ENCODE measurements around the gene TNFRSF17.
A peak's percentile ranks its signal among the peaks of the same experiment; 100 is the strongest.
"Not testable (repeated sequence)": the region's sequence is repeated elsewhere in the genome, so short reads cannot be mapped to it uniquely, and the experiment has no call there.

TNFRSF17 gene

DNA sequence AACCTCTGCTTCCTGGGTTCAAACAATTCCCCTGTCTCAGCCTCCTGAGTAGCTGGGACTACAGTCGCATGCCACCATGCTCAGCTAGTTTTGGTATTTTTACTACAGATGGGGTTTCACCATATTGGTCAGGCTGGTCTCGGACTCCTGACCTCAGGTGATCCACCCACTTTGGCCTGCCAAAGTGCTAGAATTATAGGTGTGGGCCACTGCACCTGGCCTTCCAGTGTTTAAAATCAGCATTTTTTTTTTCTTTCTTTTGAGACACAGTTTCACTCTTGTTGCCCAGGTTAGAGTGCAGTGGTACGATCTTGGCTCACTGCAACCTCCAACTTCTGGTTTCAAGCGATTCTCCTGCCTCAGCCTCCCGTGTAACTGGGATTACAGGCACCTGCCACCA is 5.3 kb downstream of the TNFRSF17 start:
- not testable (repeated sequence) for DNase-seq, ATAC-seq

DNA sequence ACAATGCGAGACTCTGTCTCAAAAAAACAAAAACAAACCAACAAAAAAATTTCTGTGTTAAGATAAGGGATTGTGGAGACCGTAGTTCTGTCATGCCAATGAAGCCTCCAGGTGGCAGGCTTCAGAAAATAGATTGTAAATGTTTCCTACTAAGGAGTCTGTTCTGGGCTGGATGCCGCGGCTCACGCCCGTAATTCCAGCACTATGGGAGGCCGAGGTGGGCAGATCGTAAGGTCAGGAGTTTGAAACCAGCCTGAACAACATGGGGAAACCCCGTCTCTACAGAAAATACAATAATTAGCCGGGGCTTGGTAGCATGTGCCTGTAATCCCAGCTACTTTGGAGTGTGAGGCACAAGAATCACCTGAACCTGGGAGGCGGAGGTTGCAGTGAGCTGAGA is 7.1 kb downstream of the TNFRSF17 start:
- ATAC-seq (no peak), DNase-seq (no peak)

DNA sequence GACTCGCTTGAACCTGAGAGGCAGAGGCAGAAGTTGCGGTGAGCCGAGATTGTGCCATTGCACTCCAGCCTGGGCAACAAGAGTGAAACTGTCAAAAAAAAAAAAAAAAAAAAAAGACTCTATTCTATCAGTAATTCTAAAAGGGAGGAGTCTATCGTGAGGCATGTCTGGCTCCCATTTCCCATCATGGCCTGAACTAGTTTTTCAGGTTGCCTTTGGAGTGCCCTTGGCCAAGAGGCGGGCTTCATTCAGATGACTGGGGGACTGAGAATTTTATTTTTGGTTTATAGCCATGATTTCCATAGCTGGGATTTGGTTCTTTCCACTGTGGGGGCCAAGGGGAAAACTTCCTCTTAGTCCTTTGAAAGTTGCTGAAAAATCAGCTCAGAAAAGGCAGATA is 8.1 kb downstream of the TNFRSF17 start:
- no peak for ATAC-seq
- no peak for DNase-seq

DNA sequence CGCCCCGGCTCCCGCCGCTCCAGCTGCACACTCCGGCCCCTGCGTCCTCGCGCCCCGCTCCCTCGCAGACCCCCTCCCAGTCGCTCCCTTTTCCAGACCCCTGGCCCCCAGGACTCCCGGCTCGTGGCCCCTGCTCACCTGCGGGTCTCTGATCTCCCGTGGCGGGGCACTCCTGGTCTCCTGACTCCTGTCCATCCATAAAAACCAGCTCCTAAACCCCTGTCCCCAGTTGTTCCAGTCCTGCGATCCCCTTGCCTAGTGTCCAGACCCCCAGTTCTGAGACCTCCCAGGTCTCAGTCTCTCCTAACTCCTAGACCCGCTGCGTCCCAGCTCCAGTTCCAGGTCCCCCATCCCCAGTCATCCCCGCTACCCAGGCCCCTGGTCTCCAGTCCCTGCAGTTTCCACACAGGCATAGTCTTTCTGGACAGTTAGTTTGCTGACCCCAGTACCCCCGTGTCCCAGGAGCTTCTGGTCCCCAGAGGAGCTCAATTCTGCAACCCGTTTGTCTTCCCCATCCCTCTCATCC is 11.9 kb downstream of the TNFRSF17 start:
- ATAC-seq (no peak), DNase-seq (peak; percentile 17)

DNA sequence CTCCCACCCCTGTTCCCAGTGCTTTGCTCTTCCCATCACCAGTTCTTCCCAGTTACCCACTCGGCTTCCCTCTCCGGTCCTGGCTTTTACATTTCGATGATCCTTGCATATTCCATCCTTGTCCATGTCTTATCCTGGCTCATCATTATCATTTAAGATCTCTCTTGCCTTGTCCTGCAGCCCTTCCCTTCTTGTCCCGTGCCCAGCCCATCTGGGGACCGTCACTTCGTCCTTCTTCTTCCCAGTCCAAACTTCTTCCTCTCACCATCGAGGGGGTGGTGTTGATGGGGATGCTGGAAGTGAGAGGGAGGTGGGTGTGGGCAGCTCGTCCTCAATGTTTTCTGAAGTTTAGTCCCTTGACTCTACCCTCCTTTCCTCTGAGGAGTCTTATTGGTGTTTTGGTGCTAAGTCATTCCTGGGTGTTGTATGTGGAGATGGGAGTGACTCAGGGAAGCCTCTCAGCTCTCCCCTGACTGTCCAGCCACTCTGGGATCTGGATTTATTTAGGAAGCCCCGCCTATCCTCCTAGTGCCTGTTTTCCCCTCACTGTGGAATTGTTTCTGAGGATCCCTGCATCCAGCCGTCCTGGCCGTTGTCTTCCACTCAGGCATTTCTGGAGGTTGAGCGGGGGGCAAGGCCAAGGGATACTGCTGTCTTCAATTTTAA is 12.5 kb downstream of the TNFRSF17 start:
- no peak for DNase-seq
- no peak for ATAC-seq

DNA sequence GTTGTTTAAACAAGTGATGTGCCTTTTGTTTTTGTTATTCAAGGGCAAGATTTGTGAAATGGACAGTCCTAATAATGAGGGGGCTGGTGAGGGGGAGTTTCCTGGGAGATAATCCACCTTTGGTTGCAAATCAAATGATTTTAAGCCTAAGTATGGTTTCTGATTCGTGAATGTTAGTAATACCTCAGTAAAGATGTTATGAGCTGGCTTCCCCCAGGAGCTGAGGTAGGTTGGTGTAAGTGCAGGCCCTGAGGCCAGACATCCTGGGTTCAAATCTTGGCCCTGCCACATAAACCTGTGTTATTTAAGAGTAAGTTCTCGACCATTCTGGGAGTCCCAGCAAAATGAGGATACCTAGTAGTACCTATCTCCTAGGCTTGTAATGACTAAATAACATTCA is 13.1 kb downstream of the TNFRSF17 start:
- ATAC-seq (no peak), DNase-seq (no peak)

DNA sequence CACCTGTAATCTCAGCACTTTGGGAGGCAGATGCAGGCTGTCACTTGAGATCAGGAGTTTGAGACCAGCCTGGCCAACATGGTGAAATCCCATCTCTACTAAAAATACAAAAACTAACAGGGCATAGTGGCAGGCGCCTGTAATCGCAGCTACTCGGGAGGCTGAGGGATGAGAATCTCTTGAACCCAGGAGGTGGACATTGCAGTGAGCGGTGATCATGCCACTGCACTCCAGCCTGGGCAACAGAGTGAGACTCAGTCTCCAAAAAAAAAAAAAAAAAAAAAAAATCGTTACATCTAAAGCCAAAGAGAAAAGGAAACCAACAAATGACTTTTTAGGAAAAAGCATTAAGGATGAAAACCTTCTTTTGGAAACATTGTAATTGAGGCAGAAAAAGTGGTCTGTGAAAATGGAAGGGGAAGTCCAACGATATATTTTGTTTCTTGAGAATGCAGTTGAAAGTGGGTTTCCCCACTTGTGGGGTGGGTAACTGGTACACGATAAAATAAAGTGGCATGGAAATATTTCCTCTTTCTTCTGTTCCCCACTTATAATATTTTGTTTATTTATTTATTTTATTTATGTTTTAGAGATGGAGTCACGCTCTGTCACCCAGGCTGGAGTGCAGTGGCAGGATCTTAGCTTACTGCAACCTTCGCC is 14.1 kb downstream of the TNFRSF17 start:
- ATAC-seq (no peak), DNase-seq (no peak)

DNA sequence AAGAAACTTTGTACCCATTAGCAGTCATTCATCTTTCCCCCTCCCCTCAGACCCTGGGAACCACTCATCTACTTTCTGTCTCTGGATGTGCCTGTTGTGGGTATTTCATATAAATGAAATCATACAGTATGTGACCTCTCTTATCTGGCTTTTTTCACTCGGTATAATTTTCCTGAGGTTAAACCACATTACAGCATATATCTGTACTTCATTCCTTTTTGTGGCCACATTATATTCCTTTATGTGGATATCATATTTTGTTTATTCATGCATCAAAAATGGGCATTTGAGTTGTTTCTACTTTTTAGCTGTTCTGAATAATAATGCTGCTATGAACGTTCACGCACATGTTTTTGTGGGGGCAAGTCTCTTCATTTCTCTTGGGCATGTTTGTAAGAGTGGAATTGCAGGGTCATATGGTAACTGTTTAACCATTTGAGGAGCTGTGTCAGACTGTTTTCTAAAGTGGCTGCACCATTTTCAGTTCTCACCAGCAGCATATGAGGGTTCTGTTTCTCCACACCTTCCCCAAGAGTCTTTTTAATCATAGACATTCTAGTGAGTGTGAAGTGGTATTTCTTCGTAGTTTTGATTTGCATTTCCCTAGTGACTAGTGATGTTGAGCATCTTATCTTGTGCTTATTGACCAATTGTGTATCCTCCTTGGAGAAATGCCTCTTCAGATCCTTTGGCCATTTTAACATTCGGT is 15.3 kb downstream of the TNFRSF17 start:
- no peak for ATAC-seq
- DNase-seq, result no peak

DNA sequence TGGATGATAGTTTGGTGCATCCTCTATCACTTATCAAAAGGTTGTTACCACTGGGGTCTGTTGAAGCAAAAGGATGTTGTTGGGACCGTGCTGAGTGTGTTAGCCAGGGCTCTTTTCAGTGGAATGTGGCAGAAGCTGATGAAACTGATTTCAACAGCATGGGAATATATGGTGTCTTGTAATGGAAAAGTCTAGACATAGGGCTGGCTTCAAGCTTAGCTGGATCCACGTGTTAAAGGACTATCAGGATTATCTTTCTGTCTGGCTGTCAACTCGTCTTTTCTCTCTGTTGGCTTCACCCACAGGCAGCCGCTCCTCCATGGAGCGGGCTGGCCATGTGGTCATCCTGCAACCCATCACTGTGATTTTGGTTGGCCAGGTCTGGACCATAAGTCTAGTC is 20.2 kb downstream of the TNFRSF17 start:
- DNase-seq (no peak), ATAC-seq (no peak)

DNA sequence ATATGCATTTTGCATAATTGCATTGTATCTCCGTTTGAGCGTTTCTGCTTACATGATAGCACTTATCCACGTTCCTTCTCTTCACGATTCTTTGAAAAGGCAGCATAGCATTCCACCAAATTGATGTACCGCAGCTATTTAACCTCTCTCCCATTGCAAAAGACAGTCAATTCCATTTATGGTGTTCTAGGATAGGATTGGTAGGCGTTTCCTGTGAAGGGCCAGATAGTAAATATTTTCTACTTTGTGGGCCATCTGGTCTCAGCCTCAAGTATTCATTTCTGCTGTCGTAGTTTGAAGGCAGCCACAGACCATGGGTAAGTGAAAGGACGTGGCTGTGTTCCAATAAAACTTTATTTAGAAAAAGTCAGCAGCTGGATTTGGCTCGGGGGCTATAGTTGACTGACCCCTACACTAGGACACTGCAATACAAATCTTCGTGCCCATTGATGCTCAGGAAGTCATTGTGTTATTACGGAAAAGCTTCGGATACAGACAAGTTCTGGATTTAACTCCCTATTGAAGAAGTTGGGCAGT is 21.6 kb downstream of the TNFRSF17 start:
- ATAC-seq, result no peak
- no peak for DNase-seq

DNA sequence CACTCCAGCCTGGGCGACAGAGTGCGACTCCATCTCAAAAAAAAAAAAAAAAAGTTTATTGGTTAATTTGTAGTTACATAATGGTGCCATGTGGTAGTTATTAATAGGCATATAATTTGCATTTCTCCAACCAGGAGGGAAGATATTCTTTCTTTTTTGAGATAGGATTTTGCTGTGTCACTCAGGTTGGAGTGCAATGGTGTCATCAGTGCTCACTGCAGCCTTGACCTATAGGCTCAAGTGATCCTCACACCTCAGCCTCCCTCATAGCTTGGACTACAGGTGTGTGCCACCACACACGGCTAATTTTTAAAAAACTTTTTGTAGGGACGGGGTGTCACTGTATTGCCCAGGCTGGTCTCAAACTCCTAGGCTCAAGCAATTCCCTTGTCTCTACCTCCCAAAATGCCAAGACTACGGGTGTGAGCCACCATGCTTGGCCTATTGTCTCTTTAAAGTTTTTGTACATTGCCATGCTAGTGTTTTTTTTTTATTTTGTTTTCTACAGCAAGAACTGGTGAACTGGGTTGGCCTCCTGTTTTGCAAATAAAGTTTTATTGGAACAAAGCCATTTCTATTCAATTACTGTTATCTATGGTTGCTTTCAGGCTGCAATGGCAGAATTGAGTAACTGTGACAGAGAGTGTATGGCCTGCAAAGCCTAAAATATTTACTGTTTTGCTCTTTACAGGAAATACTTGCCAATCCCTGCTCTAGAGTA is 23.4 kb downstream of the TNFRSF17 start:
- no peak for DNase-seq
- ATAC-seq, result no peak

DNA sequence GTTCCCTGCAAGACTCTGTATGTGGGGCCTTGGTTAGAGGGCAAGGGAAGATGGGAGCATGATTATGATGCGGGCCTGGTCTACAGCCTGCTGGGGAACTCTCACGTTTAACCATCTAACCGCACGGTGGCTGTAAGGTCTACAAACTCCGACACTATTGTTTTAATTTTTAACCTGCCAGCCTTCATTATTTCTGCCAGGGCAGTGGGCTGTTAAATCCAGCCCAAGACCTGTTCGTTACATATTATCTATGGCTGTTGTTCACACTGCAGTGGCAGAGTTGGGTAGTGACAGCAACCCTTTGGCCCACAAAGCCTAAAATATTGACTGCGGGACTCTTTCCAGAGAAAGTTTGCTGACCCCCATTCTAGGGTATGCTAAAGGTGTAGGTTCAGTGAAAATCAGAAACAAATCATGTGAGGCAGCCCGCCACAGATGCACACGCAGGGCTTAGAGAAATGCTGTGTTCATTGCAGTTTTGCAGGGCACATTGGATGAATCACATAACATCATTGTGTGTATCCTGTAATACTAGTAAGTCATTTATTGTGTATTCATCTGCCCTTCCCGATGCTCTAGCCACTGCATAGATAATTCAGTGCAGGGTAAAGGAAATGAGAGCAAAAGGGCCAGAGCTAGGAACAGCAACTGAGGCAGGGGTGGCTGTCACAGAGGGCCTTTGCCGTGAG is 25.8 kb downstream of the TNFRSF17 start:
- ATAC-seq (no peak), DNase-seq (no peak)

DNA sequence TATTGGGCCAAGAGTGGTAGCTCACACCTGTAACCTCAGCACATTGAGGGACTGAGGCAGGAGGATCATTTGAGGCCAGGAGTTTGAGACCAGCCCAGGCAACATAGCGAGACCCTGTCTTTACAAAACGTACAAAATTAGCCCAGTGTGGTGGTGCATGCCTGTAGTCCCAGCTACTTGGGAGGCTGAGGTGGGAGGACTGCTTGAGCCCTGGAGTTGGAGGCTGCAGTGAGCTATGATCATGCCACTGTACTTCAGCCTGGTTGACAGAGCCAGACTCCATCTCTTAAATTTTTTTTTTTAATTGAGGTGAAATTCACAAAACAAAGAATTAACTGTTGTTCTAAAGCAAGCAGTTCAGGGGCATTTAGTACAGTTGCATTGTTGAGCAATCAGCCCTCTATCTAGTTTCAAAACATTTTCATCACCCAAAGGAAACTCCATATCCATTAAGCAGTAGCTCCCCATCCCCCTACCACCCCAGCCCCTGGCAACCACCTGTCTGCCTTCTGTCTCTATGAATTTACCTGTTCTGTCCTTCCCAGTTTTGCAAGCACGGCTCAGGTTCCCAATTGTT is 27.1 kb downstream of the TNFRSF17 start:
- DNase-seq (no peak), ATAC-seq (no peak)

DNA sequence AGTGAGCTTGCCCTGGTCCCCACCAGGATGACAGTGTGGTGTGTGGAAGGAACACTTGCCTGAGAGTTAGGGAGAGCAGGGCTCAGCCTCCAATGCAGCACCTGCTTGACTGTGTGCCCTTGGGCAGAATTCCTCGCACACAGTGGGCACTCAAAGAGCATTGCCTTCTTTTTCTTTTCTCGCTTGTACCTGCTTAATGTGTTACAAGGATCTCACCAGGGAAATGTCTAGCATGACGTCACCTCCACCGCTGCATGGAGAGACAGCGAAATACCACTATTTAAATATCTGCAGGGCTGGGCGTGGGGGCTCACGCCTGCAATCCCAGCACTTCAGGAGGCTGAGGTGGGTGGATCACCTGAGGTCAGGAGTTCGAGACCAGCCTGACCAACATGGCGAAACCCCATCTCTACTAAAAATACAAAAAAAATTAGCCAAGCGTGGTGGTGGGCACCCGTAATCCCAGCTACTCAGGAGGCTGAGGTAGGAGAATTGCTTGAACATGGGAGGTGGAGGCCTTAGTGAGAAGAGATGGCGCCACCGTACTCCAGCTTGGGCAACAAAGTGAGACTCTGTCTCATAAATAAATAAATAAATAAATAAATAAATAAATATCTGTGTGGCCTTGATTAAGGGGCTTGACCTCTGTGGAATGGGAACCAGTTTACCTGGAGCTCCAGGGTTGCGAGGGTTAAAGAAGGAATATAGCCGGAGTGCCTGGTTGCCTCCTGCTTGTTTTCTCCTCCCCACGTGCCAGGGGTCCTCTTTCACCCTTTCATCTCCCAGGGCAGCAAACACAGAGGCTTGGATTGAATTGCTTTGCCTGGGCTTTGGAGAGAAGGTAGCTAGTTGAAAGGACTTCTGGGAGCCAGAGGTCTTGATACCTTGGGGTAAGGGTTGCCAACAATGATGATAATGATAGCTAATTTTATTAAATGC is 27.8 kb downstream of the TNFRSF17 start:
- no peak for DNase-seq
- ATAC-seq, result no peak

DNA sequence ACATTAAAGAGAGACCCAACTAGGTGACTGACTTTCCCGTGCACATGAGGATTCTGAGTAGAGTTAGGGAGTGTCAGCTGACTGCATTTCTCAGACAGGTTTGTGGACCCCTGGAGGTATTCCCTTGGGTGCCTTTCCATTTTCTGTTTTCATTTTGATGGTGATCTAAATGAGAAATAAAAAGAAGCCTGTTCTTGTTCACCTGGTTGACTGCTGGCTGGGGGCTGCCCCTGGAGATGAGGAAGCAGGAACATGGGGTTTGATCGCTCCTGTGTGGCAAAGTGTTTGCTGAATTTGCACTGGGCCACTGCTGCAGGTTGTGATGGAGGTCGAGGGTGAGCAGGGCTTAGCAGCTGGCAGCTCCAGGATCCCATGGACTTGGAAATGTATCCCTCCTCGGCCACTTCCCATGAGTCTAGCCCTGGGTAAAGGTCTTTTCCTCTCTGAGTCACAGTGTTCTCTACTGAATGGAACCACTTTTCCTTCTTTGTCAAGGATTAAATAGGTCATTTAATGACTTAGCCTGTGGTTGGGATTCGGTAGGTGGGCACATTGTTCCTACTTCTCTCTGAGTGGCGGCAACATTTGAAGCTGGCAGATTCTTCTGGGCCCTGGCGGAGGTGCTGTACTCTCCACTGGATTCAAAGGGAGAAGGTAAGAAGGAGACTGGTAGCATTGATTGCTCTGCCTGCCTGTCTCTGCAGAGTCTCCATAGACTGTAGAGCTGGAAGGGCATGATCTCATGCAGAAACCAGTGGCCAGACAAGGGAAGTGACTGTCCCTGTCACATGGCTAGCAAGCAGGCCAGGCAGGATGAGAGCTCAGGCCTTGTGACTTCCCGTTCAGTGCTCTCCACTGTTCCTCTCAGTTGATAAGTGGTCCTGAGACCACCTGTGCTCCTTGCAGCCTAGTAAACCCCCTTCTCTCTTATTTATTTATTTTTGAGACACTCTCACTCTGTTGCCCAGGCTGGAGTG is 29.4 kb downstream of the TNFRSF17 start:
- DNase-seq, result no peak
- ATAC-seq, result no peak

DNA sequence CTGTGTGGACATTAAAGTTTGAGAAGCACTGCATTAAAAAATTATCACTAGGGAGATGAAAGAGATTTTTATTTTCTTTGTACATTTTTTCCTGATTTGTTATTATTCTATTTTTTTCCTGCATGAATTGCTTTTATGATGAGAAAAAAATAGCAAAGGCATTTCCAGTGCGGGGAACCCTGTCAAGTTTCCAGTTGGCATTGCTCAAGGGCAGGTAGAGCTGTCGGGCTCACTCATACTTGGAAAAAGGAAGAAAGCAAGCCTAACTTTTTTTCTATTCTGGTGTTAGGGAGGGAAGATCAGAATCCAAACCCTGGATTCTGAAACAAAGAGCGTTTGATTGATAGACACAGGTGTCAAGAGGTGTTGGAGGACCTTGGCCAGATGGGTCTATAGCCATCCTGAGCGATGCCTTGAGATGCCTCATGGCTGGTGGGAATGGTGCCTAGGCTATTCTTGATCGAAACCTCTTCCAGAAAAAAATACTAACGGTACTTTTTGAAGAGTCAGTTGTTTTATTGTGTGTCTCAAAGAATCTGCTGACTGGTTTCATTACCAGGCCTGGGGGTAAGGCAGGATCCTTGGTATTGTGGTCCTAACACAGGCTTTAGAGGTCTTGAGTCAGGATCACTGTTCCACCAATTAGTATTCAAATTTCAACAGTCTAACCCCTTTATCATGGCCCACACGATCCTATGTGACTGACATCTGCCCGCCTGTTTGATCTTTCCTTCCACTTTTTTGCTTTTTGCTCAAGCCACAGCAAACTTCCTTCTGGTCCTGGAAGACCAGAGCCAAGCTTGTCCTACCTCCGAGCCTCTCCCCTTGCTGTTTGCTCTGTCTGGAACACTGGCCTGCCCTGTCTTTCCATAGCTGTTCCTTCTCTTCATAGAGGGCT is 31.7 kb downstream of the TNFRSF17 start:
- no peak for DNase-seq
- no peak for ATAC-seq

DNA sequence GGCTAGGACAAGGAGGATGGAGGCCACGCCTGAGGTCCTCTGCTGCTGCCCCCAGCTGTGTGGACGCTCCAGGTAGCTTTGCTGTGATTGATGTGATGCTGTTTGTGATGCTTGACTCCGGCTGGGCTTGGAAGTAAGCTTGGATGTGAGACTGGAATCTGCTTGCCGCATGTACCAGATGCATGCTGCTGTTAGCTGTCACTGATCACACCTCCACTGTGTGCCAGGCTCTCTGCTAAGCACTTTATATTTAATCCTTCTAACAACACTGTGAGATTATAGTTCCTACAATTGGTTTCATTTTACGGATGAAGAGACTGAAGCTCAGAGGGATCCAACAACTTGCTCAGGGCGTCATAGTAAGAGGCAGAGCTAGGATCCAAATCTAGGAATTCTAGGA is 35.0 kb downstream of the TNFRSF17 start:
- DNase-seq, result no peak

DNA sequence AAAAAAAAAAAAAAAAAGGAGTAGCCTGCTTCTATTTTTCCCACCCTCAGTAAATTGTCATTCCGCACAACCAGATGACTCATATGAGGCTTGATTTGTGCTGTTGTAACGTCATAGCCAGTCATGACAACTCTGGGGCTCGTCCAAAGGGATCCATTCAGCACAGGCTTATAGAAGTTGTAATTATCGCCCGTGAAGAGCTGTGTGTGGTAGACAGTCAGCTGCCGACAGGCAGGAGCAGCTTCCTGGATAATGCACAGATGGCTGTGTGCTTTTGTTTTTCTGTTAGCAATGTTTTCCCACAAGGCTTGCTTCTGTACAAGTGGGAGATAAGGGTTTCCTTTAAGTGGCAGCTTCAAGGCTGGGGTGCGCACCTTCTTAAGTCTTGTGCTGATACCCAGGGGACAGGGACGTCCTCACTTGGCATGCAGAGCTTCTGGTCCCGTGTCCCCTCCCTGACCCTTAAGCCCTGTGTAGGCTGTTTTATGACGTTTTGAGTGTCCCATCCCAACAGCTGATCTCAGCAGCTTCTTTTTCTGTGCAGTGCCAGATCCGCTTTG is 37.5 kb downstream of the TNFRSF17 start:
- DNase-seq (no peak), ATAC-seq (no peak)

More for the DNA sequence above, 35.0 kb downstream of the TNFRSF17 start:
- ATAC-seq, result no peak

Measured in stimulated activated naive CD8-positive, alpha-beta T cell treated with anti-CD3 and anti-CD28 coated beads, Interleukin-15, Interleukin-2, amounts not matched to agents 100 U/mL and 50 U/mL, for 24 hours (primary cell).